T-helper 1 cell treated with Interleukin-12 subunit alpha and Interleukin-12 subunit beta and Interleukin-4 antibody, amounts not matched to agents 30 ng/mL and 1 ng/mL, for 36 hours (primary cell): ENCODE measurements around the gene MRPL11. TPM values are rescaled to one million over a fixed set of nuclear protein-coding genes. Genes with fewer than 3 reads are reported as not detected.

Experiments used
- intact Hi-C: fragments of 100-400 bp; cut with micrococcal nuclease; formaldehyde crosslinking; loops from one replicate; pipeline ENCODE4 v1.15.1; 2024
- total RNA-seq: library from RNA; stranded (reverse); gene quantifications from 2 replicates; pipeline ENCODE4 v1.2.3, GENCODE V29; 2022

The MRPL11 gene
- total RNA-seq, 1 donor from 2014 or later, result 60.5 TPM

DNA sequence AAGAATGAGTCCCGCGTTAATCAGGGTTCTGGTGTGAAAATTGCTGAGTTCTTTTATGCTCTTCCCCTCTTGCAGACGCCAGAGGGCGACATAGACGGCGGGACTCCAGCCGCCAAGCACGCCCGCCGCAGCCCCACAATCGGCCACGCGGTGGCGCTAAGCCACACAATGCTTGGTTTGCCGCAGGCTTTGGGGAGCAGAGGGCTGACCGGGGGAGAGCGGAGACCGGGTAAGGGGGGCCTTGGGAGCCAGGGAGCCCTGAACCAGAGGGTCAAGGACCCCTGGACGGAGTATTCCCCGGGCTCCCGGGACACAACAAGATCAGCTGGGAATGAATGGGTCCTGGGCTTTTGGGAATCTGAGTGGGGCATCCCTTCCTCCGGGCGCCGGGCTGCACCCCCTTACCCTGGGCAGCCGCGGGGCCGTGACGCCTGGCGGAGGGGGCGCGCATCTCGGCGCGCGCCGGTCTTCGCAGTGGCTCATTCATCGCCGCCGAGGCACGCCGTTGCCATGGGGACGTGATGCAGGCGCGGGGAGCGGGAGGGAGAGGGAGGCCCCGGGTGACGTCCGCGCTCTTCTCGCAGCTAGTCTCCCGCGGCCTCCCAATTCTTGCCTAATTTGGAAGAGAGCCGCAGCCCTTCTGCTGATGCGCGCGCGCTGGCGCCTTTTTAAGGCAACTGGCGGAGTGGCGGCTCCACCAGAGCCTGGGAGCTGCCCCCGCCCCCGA lies 30.0 kb downstream of the MRPL11 start:
- intact Hi-C loops, result loop anchor here (1.0 kb wide), 11 partner anchors 10 to 426 kb away; partner anchors contain the start of genes ACTN3, BBS1, PELI3 and RBM4

DNA sequence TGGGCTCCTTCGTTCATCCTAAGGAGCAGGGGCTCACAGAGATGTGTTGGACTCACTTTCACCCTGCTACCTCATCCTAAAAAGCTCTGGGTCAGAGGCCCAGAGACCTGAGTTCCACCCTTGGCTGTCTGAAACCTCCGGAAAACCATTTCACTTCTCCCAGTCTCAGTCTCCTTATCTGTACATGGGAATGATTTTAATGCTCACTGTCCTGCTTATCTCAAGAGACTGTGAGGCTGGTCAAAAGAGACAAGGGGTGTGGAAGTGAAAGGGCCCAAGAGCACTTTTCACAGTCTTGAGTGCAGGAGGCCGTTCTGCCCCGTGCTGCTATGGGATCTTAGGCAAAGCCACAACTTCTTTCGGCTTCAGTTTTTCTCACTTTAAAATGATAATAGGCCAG lies 31.0 kb downstream of the MRPL11 start:
- intact Hi-C loops, result loop anchor here (1.0 kb wide), 11 partner anchors 11 to 427 kb away; partner anchors contain the start of genes ACTN3, BBS1, PELI3 and RBM4

- intact Hi-C loops, result no loop called here
Measured at GRCh38 chr11:66393954-66394353, 44.7 kb downstream of the MRPL11 start.

GRCh38 chr11:66391322-66391721 lies 47.3 kb downstream of the MRPL11 start:
- intact Hi-C loops, result no loop called here

GRCh38 chr11:66388780-66389386 lies 49.8 kb downstream of the MRPL11 start:
- intact Hi-C loops, result loop anchor here (1.0 to 2.0 kb wide), 4 partner anchors 44 to 166 kb away; partner anchors contain the start of gene BRMS1

- intact Hi-C loops, result loop anchor here (1.0 kb wide), 3 partner anchors 14 to 38 kb away; no protein-coding TSS in a partner anchor
Measured at GRCh38 chr11:66386171-66387069, 52.2 kb downstream of the MRPL11 start.

Other genes with a start within 250 kb of the MRPL11 start
- gene KLC2, start 181.1 kb downstream of the MRPL11 start, total RNA-seq, result 57.3 and 64.3 TPM in 2 replicates
- gene RAB1B, start 170.2 kb downstream of the MRPL11 start, total RNA-seq, result 164 TPM in 2 replicates
- gene CNIH2, start 160.7 kb downstream of the MRPL11 start, total RNA-seq, result 2.1 and 3.1 TPM in 2 replicates
- gene YIF1A, start 149.7 kb downstream of the MRPL11 start, total RNA-seq, result 72.6 and 85.1 TPM in 2 replicates
- not detected in 2 replicates for gene TMEM151A, start 147.0 kb downstream of the MRPL11 start, total RNA-seq
- 0.32 TPM in 2 replicates for gene CD248, start 121.8 kb downstream of the MRPL11 start, total RNA-seq
- gene RIN1, start 102.4 kb downstream of the MRPL11 start, total RNA-seq, result 1.3 and 2.0 TPM in 2 replicates
- gene BRMS1, start 93.7 kb downstream of the MRPL11 start, total RNA-seq, result 53.7 and 53.8 TPM in 2 replicates
- gene B4GAT1, start 91.2 kb downstream of the MRPL11 start, total RNA-seq, result 7.6 and 7.7 TPM in 2 replicates
- 6.1 and 6.8 TPM in 2 replicates for gene SLC29A2, start 67.1 kb downstream of the MRPL11 start, total RNA-seq
- 0.07 and 0.42 TPM in 2 replicates for gene NPAS4, start 17.8 kb downstream of the MRPL11 start, total RNA-seq
- 7.8 and 10.1 TPM in 2 replicates for gene PELI3, start 28.1 kb upstream of the MRPL11 start, total RNA-seq
- gene DPP3, start 41.6 kb upstream of the MRPL11 start, total RNA-seq, result 94.0 and 94.1 TPM in 2 replicates
- 21.5 and 23.4 TPM in 2 replicates for gene BBS1, start 71.8 kb upstream of the MRPL11 start, total RNA-seq
- gene ZDHHC24, start 107.2 kb upstream of the MRPL11 start, total RNA-seq, result 16.2 and 17.5 TPM in 2 replicates
- not detected in 2 replicates for gene ACTN3, start 108.1 kb upstream of the MRPL11 start, total RNA-seq
- gene CTSF, start 129.8 kb upstream of the MRPL11 start, total RNA-seq, result 1.2 and 2.0 TPM in 2 replicates
- 0.15 TPM in 1 of 2 replicates, not detected in the other for gene CCDC87, start 154.2 kb upstream of the MRPL11 start, total RNA-seq
- 36.8 and 42.7 TPM in 2 replicates for gene CCS, start 154.3 kb upstream of the MRPL11 start, total RNA-seq
- 147 and 160 TPM in 2 replicates for gene RBM14, start 177.8 kb upstream of the MRPL11 start, total RNA-seq
- gene RBM4, start 199.9 kb upstream of the MRPL11 start, total RNA-seq, result 124 and 138 TPM in 2 replicates
- 15.4 and 16.8 TPM in 2 replicates for gene RBM4B, start 239.0 kb upstream of the MRPL11 start, total RNA-seq